KMS-11 (cell line): ENCODE measurements around the gene TIMM17A.

ENCODE experiments used
- H2AFZ ChIP-seq: fragments of 200-600 bp; sonication (generic); 2 replicates; pipeline ENCODE4 v1.6.1; 2016; ENCODE audit warnings: antibody characterized with exemption, mixed run types, low read depth
- H3K27ac ChIP-seq: fragments of 200-600 bp; sonication (generic); 2 replicates; pipeline ENCODE4 v1.6.1; 2016; ENCODE audit warnings: mild to moderate bottlenecking, mixed run types
- H3K27me3 ChIP-seq: fragments of 200-600 bp; sonication (generic); 2 replicates; pipeline ENCODE4 v1.6.1; 2017; ENCODE audit warnings: mild to moderate bottlenecking, low read depth, mixed run types, moderate library complexity; ENCODE audit not compliant: insufficient read depth
- H3K36me3 ChIP-seq: fragments of 200-600 bp; sonication (generic); 2 replicates; pipeline ENCODE4 v1.6.1; 2017; ENCODE audit warnings: mild to moderate bottlenecking, mixed run types; ENCODE audit not compliant: insufficient read depth
- H3K4me1 ChIP-seq: fragments of 200-600 bp; sonication (generic); 2 replicates; pipeline ENCODE4 v1.6.1; 2016; ENCODE audit warnings: mild to moderate bottlenecking, low read depth, mixed run types; ENCODE audit not compliant: poor library complexity, severe bottlenecking
- H3K4me2 ChIP-seq: fragments of 200-600 bp; sonication (generic); 2 replicates; pipeline ENCODE4 v1.7.0; 2016; ENCODE audit warnings: mild to moderate bottlenecking, mixed run types
- H3K4me3 ChIP-seq: fragments of 200-600 bp; sonication (generic); IDR thresholded peaks from 2 replicates; pipeline ENCODE4 v1.6.1; 2017; ENCODE audit warnings: low read depth, low read length, mixed read lengths; ENCODE audit not compliant: insufficient read depth
- H3K79me2 ChIP-seq: fragments of 200-600 bp; sonication (generic); 2 replicates; pipeline ENCODE4 v1.6.1; 2016; ENCODE audit warnings: low read depth, mixed run types; ENCODE audit not compliant: insufficient read depth
- H3K9ac ChIP-seq: fragments of 200-600 bp; sonication (generic); 2 replicates; pipeline ENCODE4 v1.6.1; 2016; ENCODE audit warnings: mild to moderate bottlenecking, mixed run types
- H4K20me1 ChIP-seq: fragments of 200-600 bp; sonication (generic); 2 replicates; pipeline ENCODE4 v1.6.1; 2016; ENCODE audit warnings: mild to moderate bottlenecking, mixed run types; ENCODE audit not compliant: insufficient read depth
- CTCF ChIP-seq: fragments of 200-600 bp; sonication (generic); conservative IDR thresholded peaks from 2 replicates; pipeline ENCODE4 v1.6.1; 2017; ENCODE audit warnings: low read depth, mild to moderate bottlenecking, antibody characterized with exemption, low read length, moderate library complexity, mixed read lengths

The TIMM17A gene

GRCh38 chr1:201945157-201945556, 10.1 kb upstream of the TIMM17A start:
- H3K9ac ChIP-seq: no peak overlapping the region
- no peaks in the 10 kb centered on the region for H3K36me3 ChIP-seq
- H3K4me2 ChIP-seq: no peak overlapping the region
- H3K27me3 ChIP-seq: peaks cover 23% of the 10 kb centered on the region; the same call in 1 of the 2 replicates
- no peak overlapping the region for H2AFZ ChIP-seq
- H3K4me3 ChIP-seq: no peak overlapping the region
- H3K4me1 ChIP-seq: no peaks in the 10 kb centered on the region
- H4K20me1 ChIP-seq: no peaks in the 10 kb centered on the region
- H3K79me2 ChIP-seq: no peaks in the 10 kb centered on the region
- H3K27ac ChIP-seq: no peak overlapping the region
- TF ChIP-seq CTCF: peak; percentile 44; the same call in 1 of the 2 replicates

- Histone ChIP-seq H4K20me1 (no peaks in the 10 kb centered on the region), H3K27me3 (peaks cover 23% of the 10 kb centered on the region; the same call in 1 of the 2 replicates), H3K27ac (no peak overlapping the region), H3K4me2 (no peak overlapping the region), H3K4me3 (no peak overlapping the region), H3K9ac (no peak overlapping the region), H3K36me3 (no peaks in the 10 kb centered on the region), H2AFZ (no peak overlapping the region), H3K79me2 (no peaks in the 10 kb centered on the region), H3K4me1 (no peaks in the 10 kb centered on the region)
- TF ChIP-seq CTCF: no peak
Measured at GRCh38 chr1:201945863-201946223, 9.5 kb upstream of the TIMM17A start.

- no peak within 1 kb of the TSS for H3K27ac ChIP-seq
- no peak within 1 kb of the TSS for H2AFZ ChIP-seq
- no peak within 1 kb of the TSS for H3K9ac ChIP-seq
- no peak for TF ChIP-seq CTCF
- H3K27me3 ChIP-seq: peaks cover 23% of the 10 kb centered on the region; the same call in 1 of the 2 replicates
- H3K79me2 ChIP-seq: no peaks in the 10 kb centered on the region
- H3K4me3 ChIP-seq: no peak within 1 kb of the TSS
- H3K4me1 ChIP-seq: no peaks in the 10 kb centered on the region
- H3K36me3 ChIP-seq: no peaks in the 10 kb centered on the region
- no peak within 1 kb of the TSS for H3K4me2 ChIP-seq
- H4K20me1 ChIP-seq: no peaks in the 10 kb centered on the region
Measured at GRCh38 chr1:201946224-201946908, 8.9 kb upstream of the TIMM17A start, which contains the start of gene LMOD1. Gene LMOD1 (minus strand): TSS chr1:201946548. CDS start chr1:201946340, 208 bp downstream.

GRCh38 chr1:201947697-201948008, 7.7 kb upstream of the TIMM17A start:
- no peaks in the 10 kb centered on the region for H3K36me3 ChIP-seq
- peaks cover 23% of the 10 kb centered on the region; the same call in 1 of the 2 replicates for H3K27me3 ChIP-seq
- no peaks in the 10 kb centered on the region for H4K20me1 ChIP-seq
- no peak overlapping the region for H2AFZ ChIP-seq
- no peak overlapping the region for H3K9ac ChIP-seq
- H3K27ac ChIP-seq: no peak overlapping the region
- no peaks in the 10 kb centered on the region for H3K4me1 ChIP-seq
- no peaks in the 10 kb centered on the region for H3K79me2 ChIP-seq
- TF ChIP-seq CTCF: no peak
- no peak overlapping the region for H3K4me3 ChIP-seq
- H3K4me2 ChIP-seq: no peak overlapping the region
